Activated CD4-positive, CD25-positive, alpha-beta regulatory T cell treated with anti-CD3 and anti-CD28 coated beads, Interleukin-2, amount 50 U/mL, for 24 hours (primary cell): Measurements from ENCODE around the gene PLD1.

Experiments used
- ATAC-seq, 2 donors: fragments of 150-1000 bp; cut with Tn5 transposase; one replicate each; pipeline ENCODE4 v1.10.0; 2021; ENCODE audit warnings: mild to moderate bottlenecking in 1 of 2, moderate library complexity in 1 of 2

The PLD1 gene

GRCh38 chr3:171790898-171791691, 19.2 kb downstream of the PLD1 start:
- no peak for ATAC-seq

GRCh38 chr3:171790574-171790897, 19.7 kb downstream of the PLD1 start:
- no peak for ATAC-seq

- no peak for ATAC-seq
Measured at GRCh38 chr3:171789759-171790505, 20.4 kb downstream of the PLD1 start.

- no peak for ATAC-seq
Measured at GRCh38 chr3:171788546-171789351, 21.5 kb downstream of the PLD1 start.

GRCh38 chr3:171786997-171787396, 23.3 kb downstream of the PLD1 start:
- no peak for ATAC-seq

GRCh38 chr3:171784937-171785336, 25.3 kb downstream of the PLD1 start:
- no peak for ATAC-seq

- no peak for ATAC-seq
Measured at GRCh38 chr3:171784387-171784786, 25.9 kb downstream of the PLD1 start.

- no peak for ATAC-seq
Measured at GRCh38 chr3:171783626-171784025, 26.7 kb downstream of the PLD1 start.

GRCh38 chr3:171783086-171783485, 27.2 kb downstream of the PLD1 start:
- ATAC-seq, result no peak

- ATAC-seq, result no peak
Measured at GRCh38 chr3:171782617-171783016, 27.7 kb downstream of the PLD1 start.

- ATAC-seq, result no peak
Measured at GRCh38 chr3:171781711-171782127, 28.6 kb downstream of the PLD1 start.

- no peak for ATAC-seq
Measured at GRCh38 chr3:171778493-171778892, 31.8 kb downstream of the PLD1 start.

- no peak for ATAC-seq
Measured at GRCh38 chr3:171777596-171777995, 32.7 kb downstream of the PLD1 start.

GRCh38 chr3:171776839-171777583, 33.3 kb downstream of the PLD1 start:
- ATAC-seq, result no peak

- no peak for ATAC-seq
Measured at GRCh38 chr3:171776411-171776810, 33.9 kb downstream of the PLD1 start.

GRCh38 chr3:171775943-171776342, 34.3 kb downstream of the PLD1 start:
- ATAC-seq, result no peak

GRCh38 chr3:171774521-171774920, 35.8 kb downstream of the PLD1 start:
- ATAC-seq, result no peak

- no peak for ATAC-seq
Measured at GRCh38 chr3:171772427-171773056, 37.7 kb downstream of the PLD1 start.

GRCh38 chr3:171770689-171771620, 39.3 kb downstream of the PLD1 start:
- no peak for ATAC-seq

GRCh38 chr3:171769461-171769860, 40.8 kb downstream of the PLD1 start:
- no peak for ATAC-seq

- no peak for ATAC-seq
Measured at GRCh38 chr3:171768986-171769385, 41.3 kb downstream of the PLD1 start.
